HG03064 (cell line): ENCODE measurements around the gene KLF15.

Experiments
- ATAC-seq: cut with Tn5 transposase; IDR thresholded peaks from one replicate; pipeline ENCODE4 v1.9.1; 2021; ENCODE audit warnings: low read depth; ENCODE audit not compliant: unreplicated experiment

Gene KLF15

GRCh38 chr3:126326629-126327028, 30.6 kb downstream of the KLF15 start:
- ATAC-seq: no peak

GRCh38 chr3:126322181-126322967, 34.8 kb downstream of the KLF15 start:
- ATAC-seq: no peak

- no peak for ATAC-seq
These were observed 35.7 kb downstream of the KLF15 start for GRCh38 chr3:126321490-126321889.

GRCh38 chr3:126320517-126321293, 36.5 kb downstream of the KLF15 start:
- ATAC-seq: no peak

GRCh38 chr3:126319701-126320295, 37.4 kb downstream of the KLF15 start:
- no peak for ATAC-seq

GRCh38 chr3:126317029-126317996, 39.9 kb downstream of the KLF15 start:
- no peak for ATAC-seq

GRCh38 chr3:126316501-126316939, 40.7 kb downstream of the KLF15 start:
- no peak for ATAC-seq

GRCh38 chr3:126316031-126316461, 41.2 kb downstream of the KLF15 start:
- no peak for ATAC-seq

- ATAC-seq: no peak
These were observed 42.2 kb downstream of the KLF15 start for GRCh38 chr3:126314790-126315658.

GRCh38 chr3:126314305-126314789, 42.9 kb downstream of the KLF15 start:
- no peak for ATAC-seq

GRCh38 chr3:126313580-126314304, 43.5 kb downstream of the KLF15 start:
- ATAC-seq: no peak

- no peak for ATAC-seq
These were observed 44.0 kb downstream of the KLF15 start for GRCh38 chr3:126313166-126313565.

- no peak for ATAC-seq
These were observed 44.9 kb downstream of the KLF15 start for GRCh38 chr3:126312341-126312740.

GRCh38 chr3:126311338-126311978, 45.8 kb downstream of the KLF15 start:
- no peak for ATAC-seq

- ATAC-seq: no peak
These were observed 46.4 kb downstream of the KLF15 start for GRCh38 chr3:126310816-126311215.

- ATAC-seq: no peak
These were observed 47.1 kb downstream of the KLF15 start for GRCh38 chr3:126309861-126310655.

GRCh38 chr3:126309165-126309564, 48.0 kb downstream of the KLF15 start:
- ATAC-seq: no peak
